HepG2 (cell line): ENCODE results near the gene CPVL. TPM values are rescaled to one million over a fixed set of nuclear protein-coding genes. Genes with fewer than 3 reads are reported as not detected.
A peak's percentile ranks its signal among the peaks of the same experiment; 100 is the strongest.

ENCODE experiments used
- ATAC-seq: fragments of 200-7000 bp; cut with Tn5 transposase; 3 replicates; pipeline ENCODE4 v1.9.1; 2020; ENCODE audit warnings: mild to moderate bottlenecking, moderate library complexity
- BruUV-seq: library from RNA; stranded (reverse); fragments of 400-500 nt; replicated peaks from 2 replicates; lab custom pipeline; 2021; lab: Mats Ljungman, UMichigan
- CTCF ChIA-PET: fragments of 300-600 bp; formaldehyde crosslinking; extraction: SDS; loops from one replicate; lab custom pipeline; 2021; ENCODE audit warnings: low total read pairs, inconsistent platforms, low intra/inter-chr PET ratio; lab: Yijun Ruan, JAX
- POLR2A ChIA-PET: fragments of 350-600 bp; sonication (Branson Sonifier 250); formaldehyde crosslinking; loops from one replicate; lab custom pipeline; 2020; ENCODE audit warnings: antibody characterized with exemption, inconsistent platforms; lab: Yijun Ruan, JAX
- DNase-seq: peaks from one replicate; pipeline ENCODE4 v3.0.0-alpha.2; 2015; ENCODE audit warnings: low spot score
- FAIRE-seq: peaks from 3 replicates; lab custom pipeline; 2011; peaks lifted over from hg19 to GRCh38; lab: Jason Lieb, UNC
- H2AFZ ChIP-seq: one replicate; pipeline ENCODE4 v1.6.1; 2011; ENCODE audit warnings: low read length, inconsistent platforms
- H3K27ac ChIP-seq: fragments of 300-600 bp; 3 replicates; pipeline ENCODE4 v1.8.0; 2011; ENCODE audit warnings: mixed run types, mild to moderate bottlenecking, mixed read lengths, low read length, inconsistent platforms; ENCODE audit not compliant: insufficient read depth; ENCODE audit errors: extremely low read length
- H3K27me3 ChIP-seq, 2 experiments: fragments of 200-600 bp in 1 of 2; 2 replicates in 1 of 2; 3 replicates in 1 of 2; pipeline versions ENCODE4 v1.6.0 to v1.8.0; 2011; ENCODE audit warnings: low read length in 2 of 2, mild to moderate bottlenecking in 2 of 2, moderate library complexity in 2 of 2, inconsistent platforms in 1 of 2; ENCODE audit not compliant: insufficient read depth in 2 of 2, control insufficient read depth in 1 of 2
- H3K36me3 ChIP-seq, 2 experiments: fragments of 200-600 bp in 1 of 2; replicated peaks in 1 of 2; 2 replicates in 1 of 2; 3 replicates in 1 of 2; pipeline versions ENCODE4 v1.5.1 to v1.8.0; 2011; ENCODE audit warnings: low read length in 2 of 2, inconsistent platforms in 1 of 2; ENCODE audit not compliant: insufficient read depth in 2 of 2, control insufficient read depth in 1 of 2
- H3K4me1 ChIP-seq: 2 replicates; pipeline ENCODE4 v1.5.1; 2012; ENCODE audit warnings: low read length, inconsistent platforms; ENCODE audit not compliant: insufficient read depth
- H3K4me2 ChIP-seq: 2 replicates; pipeline ENCODE4 v1.6.0; 2011; ENCODE audit warnings: low read depth, low read length, inconsistent platforms
- H3K4me3 ChIP-seq, 3 experiments: fragments of 200-600 bp in 1 of 3; sonication (generic), shearing (Covaris generic) in 1 of 3; replicated peaks in 1 of 3; 2 replicates each; pipeline ENCODE4 v1.5.1; 2011 to 2016; ENCODE audit warnings: low read length in 3 of 3, inconsistent platforms in 2 of 3, low read depth in 2 of 3, mild to moderate bottlenecking in 2 of 3, control low read depth in 1 of 3, mixed read lengths in 1 of 3; ENCODE audit not compliant: insufficient read depth in 1 of 3
- H3K79me2 ChIP-seq: one replicate; pipeline ENCODE4 v1.6.1; 2011; ENCODE audit warnings: low read length, inconsistent platforms; ENCODE audit not compliant: insufficient read depth
- H3K9ac ChIP-seq: 2 replicates; pipeline ENCODE4 v1.6.0; 2011; ENCODE audit warnings: mild to moderate bottlenecking, low read depth, low read length, inconsistent platforms; ENCODE audit not compliant: insufficient read depth
- H3K9me3 ChIP-seq: 2 replicates; pipeline ENCODE4 v1.5.1; 2012; ENCODE audit warnings: mild to moderate bottlenecking, low read length
- H4K20me1 ChIP-seq: 2 replicates; pipeline ENCODE4 v1.6.0; 2011; ENCODE audit warnings: inconsistent platforms, mild to moderate bottlenecking, low read length, moderate library complexity; ENCODE audit not compliant: insufficient read depth
- ETV6 ChIP-seq: sonication (generic); formaldehyde crosslinking; conservative IDR thresholded peaks from 2 replicates; pipeline ENCODE4 v1.4.0; 2020; ENCODE audit warnings: missing genetic modification reagents
- HOXA7 ChIP-seq: sonication (generic); formaldehyde crosslinking; IDR thresholded peaks from 2 replicates; pipeline ENCODE4 v1.8.1; 2022; ENCODE audit warnings: mild to moderate bottlenecking, missing genetic modification reagents, moderate library complexity
- ZNF839 ChIP-seq: sonication (generic); formaldehyde crosslinking; IDR thresholded peaks from 2 replicates; pipeline ENCODE4 v1.4.0; 2020; ENCODE audit warnings: missing genetic modification reagents, mild to moderate bottlenecking, borderline replicate concordance
- WGBS: methylation state at CpG from one replicate; pipeline ENCODE4 v1.1.6; 2017; ENCODE audit warnings: low lambda C conversion rate; 5-methylcytosine and 5-hydroxymethylcytosine counted together
- in situ Hi-C: cut with HindIII; loops from 2 replicates; pipeline ENCODE4 v1.10.0; 2017; ENCODE audit warnings: low pct_unique_long_range_greater_than_20kb; ENCODE audit not compliant: extremely low pct_ligation_motif_present
- intact Hi-C: fragments of 100-400 bp; cut with micrococcal nuclease; formaldehyde crosslinking; loops from one replicate; pipeline ENCODE4 v1.10.0; 2022; ENCODE audit not compliant: unreplicated experiment
- polyA plus RNA-seq, 8 experiments: library from polyadenylated mRNA; depleted of rRNA in 3 of 8; stranded (reverse) in 7 of 8; unstranded in 1 of 8; fragments of >200 nt; fragmentation: Illumina TruSeq in 4 of 8; extraction: Trizol in 4 of 8; gene quantifications; 2 replicates each; pipeline versions ENCODE4 v1.2.1 to v1.2.3, GENCODE V29; 2011 to 2016; ENCODE audit warnings: low read depth in 4 of 8, missing spikeins in 1 of 8, mixed read lengths in 1 of 8; ENCODE audit not compliant: insufficient read depth in 1 of 8
- total RNA-seq, 5 experiments: library from RNA; depleted of rRNA; stranded (reverse); fragments of >200 nt; fragmentation: Illumina TruSeq; extraction: Trizol; gene quantifications; 2 replicates each; pipeline ENCODE4 v1.2.3, GENCODE V29; 2016; ENCODE audit warnings: low read depth in 1 of 5
- TF ChIP-seq, protein P1 (sequence below): sonication (generic); formaldehyde crosslinking; IDR thresholded peaks from 2 replicates; pipeline ENCODE4 v1.4.0; 2020; ENCODE audit warnings: missing genetic modification reagents

The CPVL gene
- total and polyA plus RNA-seq, 2 of the 13 experiments (the other 11 are each of a cell fraction or from before 2014, with no cell fraction given) = 59.2 to 294 TPM

DNA sequence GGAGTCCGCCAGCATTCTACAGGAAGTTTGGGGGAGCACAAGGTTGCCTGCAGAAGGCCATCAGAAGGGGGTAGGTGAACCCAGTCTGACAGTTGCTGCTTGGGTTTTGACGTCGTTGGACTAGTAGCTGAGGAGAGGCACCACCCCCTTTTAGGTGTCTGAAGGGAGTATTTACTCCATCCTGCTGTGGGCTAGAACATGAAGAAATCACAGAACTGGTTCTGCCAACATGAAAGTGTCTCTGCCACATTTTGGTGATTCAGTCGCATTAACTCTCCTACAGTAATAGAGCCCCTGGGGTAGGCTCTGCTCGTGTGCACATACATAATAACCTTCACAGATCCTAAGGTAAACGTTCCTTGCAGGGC lies 187.4 kb downstream of the CPVL start:
- Histone ChIP-seq H3K9me3 (no peaks in the 10 kb centered on the region), H3K4me3 (no peak overlapping the region), H4K20me1 (no peaks in the 10 kb centered on the region), H3K4me2 (no peak overlapping the region), H3K9ac (no peak overlapping the region), H3K4me1 (peaks cover 16% of the 10 kb centered on the region), H3K36me3 (no peaks in the 10 kb centered on the region; a peak in 1 of 5 replicates), H3K27ac (no peak overlapping the region), H3K27me3 (no peaks in the 10 kb centered on the region), H3K79me2 (no peaks in the 10 kb centered on the region), H2AFZ (no peak overlapping the region)
- DNase-seq (no peak), FAIRE-seq (no peak), ATAC-seq (no peak)
- CTCF ChIA-PET = no interaction called here
- in situ Hi-C loops = loop anchor here (5.0 to 10.0 kb wide), 2 partner anchors 37 to 146 kb away; no protein-coding TSS in a partner anchor
- 74% methylated on average over 4 of the region's 6 CpGs for WGBS
- TF ChIP-seq HOXA7 = no peak
- POLR2A ChIA-PET = no interaction called here
- intact Hi-C loops = no loop called here
- BruUV-seq = no TSS peak

DNA sequence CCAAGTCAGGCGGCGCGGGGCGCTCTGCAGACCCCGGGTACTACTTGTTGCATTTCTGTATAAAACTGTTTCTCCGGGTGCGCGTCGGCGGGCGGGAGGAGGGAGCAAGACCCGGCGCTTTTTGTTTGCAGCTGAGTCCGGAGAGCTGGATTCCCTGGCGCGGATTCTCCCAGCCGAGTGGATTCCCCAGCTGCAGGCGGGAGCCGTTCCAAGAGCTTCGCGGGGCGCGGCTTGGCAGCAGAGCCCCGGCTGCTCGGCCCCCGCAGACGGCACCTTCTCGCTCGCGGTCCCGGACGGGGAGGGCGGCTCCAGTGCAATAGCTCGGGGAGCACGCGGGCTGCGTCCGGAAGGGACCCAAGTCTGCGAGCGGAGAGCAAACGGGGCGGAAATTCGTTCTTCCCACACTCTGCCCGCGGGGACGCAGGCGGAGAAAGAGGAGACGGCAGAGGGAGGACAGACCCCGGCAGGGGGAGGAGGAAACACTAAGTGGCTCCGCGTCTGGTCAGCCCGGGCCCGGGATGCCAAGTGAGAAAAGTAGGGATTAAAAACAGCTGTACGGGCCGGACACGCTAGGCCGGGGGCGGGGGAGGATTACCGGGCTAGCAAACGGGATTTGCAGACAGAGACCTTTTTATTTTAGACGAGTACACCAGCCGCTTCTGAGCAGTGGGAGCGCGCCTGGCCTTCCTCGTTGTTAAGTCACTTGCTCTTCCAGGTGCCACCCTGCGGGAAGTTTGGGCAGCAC lies 187.9 kb downstream of the CPVL start, which contains the start of gene TRIL:
TSS of gene TRIL (minus strand) at position 96 of the 745 bp plus-strand sequence. CDS start 284 bp downstream, outside the sequence.
- no peak for FAIRE-seq
- Histone ChIP-seq H3K9me3 (no peaks in the 10 kb centered on the region), H3K4me3 (no peak within 1 kb of the TSS), H3K36me3 (no peaks in the 10 kb centered on the region; a peak in 1 of 5 replicates), H3K9ac (no peak within 1 kb of the TSS), H3K4me1 (peaks cover 22% of the 10 kb centered on the region), H3K4me2 (no peak within 1 kb of the TSS), H4K20me1 (no peaks in the 10 kb centered on the region), H2AFZ (no peak within 1 kb of the TSS), H3K27me3 (no peaks in the 10 kb centered on the region), H3K27ac (no peak within 1 kb of the TSS), H3K79me2 (no peaks in the 10 kb centered on the region)
- TF ChIP-seq ZNF839 (no peak), ETV6 (CRISPR knock-in tag) (no peak)
- TF ChIP-seq, protein P1, sequence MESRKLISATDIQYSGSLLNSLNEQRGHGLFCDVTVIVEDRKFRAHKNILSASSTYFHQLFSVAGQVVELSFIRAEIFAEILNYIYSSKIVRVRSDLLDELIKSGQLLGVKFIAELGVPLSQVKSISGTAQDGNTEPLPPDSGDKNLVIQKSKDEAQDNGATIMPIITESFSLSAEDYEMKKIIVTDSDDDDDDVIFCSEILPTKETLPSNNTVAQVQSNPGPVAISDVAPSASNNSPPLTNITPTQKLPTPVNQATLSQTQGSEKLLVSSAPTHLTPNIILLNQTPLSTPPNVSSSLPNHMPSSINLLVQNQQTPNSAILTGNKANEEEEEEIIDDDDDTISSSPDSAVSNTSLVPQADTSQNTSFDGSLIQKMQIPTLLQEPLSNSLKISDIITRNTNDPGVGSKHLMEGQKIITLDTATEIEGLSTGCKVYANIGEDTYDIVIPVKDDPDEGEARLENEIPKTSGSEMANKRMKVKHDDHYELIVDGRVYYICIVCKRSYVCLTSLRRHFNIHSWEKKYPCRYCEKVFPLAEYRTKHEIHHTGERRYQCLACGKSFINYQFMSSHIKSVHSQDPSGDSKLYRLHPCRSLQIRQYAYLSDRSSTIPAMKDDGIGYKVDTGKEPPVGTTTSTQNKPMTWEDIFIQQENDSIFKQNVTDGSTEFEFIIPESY (CRISPR knock-in tag) = peak; percentile 32; the same call in 1 of the 2 replicates
- BruUV-seq = no TSS peak
- intact Hi-C loops = no loop called here
- no peak for DNase-seq
- CTCF ChIA-PET = no interaction called here
- WGBS = 96% methylated on average over 45 of the region's 66 CpGs
- in situ Hi-C loops = loop anchor here (5.0 to 10.0 kb wide), 2 partner anchors 36 to 146 kb away; no protein-coding TSS in a partner anchor
- no peak for ATAC-seq
- POLR2A ChIA-PET = interaction anchor here (2.8 kb wide), 1 partner anchor 142 kb away, joined by 18 read pairs; no protein-coding TSS in a partner anchor
